Astrocyte (in vitro differentiated cells and primary cell): ENCODE results near the gene NUDT14.

Experiments
- CTCF ChIP-seq: IDR thresholded peaks from 2 replicates; pipeline ENCODE4 v1.5.1; 2011; ENCODE audit warnings: low read depth, mild to moderate bottlenecking, inconsistent platforms, low read length, moderate library complexity; ENCODE audit not compliant: insufficient read depth
- EZH2 ChIP-seq: IDR thresholded peaks from 2 replicates; pipeline ENCODE4 v1.6.1; 2012; ENCODE audit warnings: mild to moderate bottlenecking, low read length, inconsistent platforms; ENCODE audit not compliant: insufficient read depth

DNA sequence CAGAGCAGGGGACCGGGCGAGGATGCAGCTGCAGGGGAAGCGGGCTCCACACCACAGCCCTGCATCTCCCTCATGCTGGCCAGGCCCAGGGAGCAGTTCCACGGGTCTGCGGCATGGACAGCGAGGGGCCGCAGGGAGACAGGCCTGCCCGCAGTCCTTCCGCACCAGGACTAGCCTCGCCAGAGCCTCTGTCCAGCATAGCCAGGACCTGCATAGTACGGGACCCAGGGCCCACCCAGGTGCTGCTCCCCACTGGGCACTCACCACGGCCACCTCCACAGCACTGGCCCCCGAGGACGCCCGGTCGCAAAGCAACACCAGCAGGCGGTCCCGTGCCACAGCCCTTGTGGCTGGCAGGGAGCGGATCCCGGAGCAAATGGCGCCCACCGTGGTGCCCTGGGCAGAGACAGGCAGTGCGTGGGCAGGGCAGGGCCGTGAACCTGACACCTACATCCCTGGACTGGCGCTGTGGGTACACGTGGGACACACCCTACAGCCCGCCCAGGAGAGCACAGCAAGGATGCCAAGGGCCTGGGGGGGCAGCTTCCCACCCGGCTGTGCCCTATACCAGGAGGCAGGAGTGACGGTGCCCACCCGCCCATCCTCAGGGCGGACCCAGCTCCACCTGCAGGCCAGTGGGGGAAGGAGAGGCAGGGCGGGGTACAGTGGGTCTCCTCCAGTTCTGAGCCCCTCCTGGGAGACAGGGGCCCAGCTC, 36.3 kb downstream of the NUDT14 start:
- TF ChIP-seq CTCF (no peak), EZH2 (no peak)
